DND-41 (cell line): ENCODE measurements around the gene KLF6.

ENCODE experiments used
- ATAC-seq: fragments of 200-7000 bp; cut with Tn5 transposase; 3 replicates; pipeline ENCODE4 v1.9.1; 2021; ENCODE audit warnings: low read depth; ENCODE audit not compliant: insufficient read depth
- DNase-seq: peaks from one replicate; pipeline ENCODE4 v3.0.0-alpha.2; 2020
- H2AFZ ChIP-seq: 2 replicates; pipeline ENCODE4 v1.6.0; 2012; ENCODE audit warnings: low read depth, low read length
- H3K27ac ChIP-seq: 2 replicates; pipeline ENCODE4 v1.5.1; 2012; ENCODE audit warnings: low read length, inconsistent platforms
- H3K27me3 ChIP-seq: fragments of 200-600 bp; sonication (generic); 2 replicates; pipeline ENCODE4 v1.6.0; 2012; ENCODE audit warnings: low read length, mild to moderate bottlenecking, inconsistent platforms; ENCODE audit not compliant: insufficient read depth, poor library complexity
- H3K36me3 ChIP-seq: 2 replicates; pipeline ENCODE4 v1.5.1; 2012; ENCODE audit warnings: low read length, inconsistent platforms; ENCODE audit not compliant: insufficient read depth
- H3K4me1 ChIP-seq: 2 replicates; pipeline ENCODE4 v1.5.1; 2012; ENCODE audit warnings: mild to moderate bottlenecking, low read length; ENCODE audit not compliant: insufficient read depth
- H3K4me2 ChIP-seq: 2 replicates; pipeline ENCODE4 v1.6.0; 2012; ENCODE audit warnings: mild to moderate bottlenecking, moderate library complexity, low read length, inconsistent platforms; ENCODE audit not compliant: insufficient read depth
- H3K4me3 ChIP-seq, 2 experiments: fragments of 200-600 bp in 1 of 2; shearing (Covaris generic) in 1 of 2; 2 replicates each; pipeline ENCODE4 v1.5.1; 2012 to 2016; ENCODE audit warnings: inconsistent platforms in 2 of 2, low read length in 2 of 2, mild to moderate bottlenecking in 2 of 2, low read depth in 1 of 2, moderate library complexity in 1 of 2
- H3K79me2 ChIP-seq: 2 replicates; pipeline ENCODE4 v1.6.0; 2012; ENCODE audit warnings: low read length, inconsistent platforms; ENCODE audit not compliant: insufficient read depth
- H3K9ac ChIP-seq: 2 replicates; pipeline ENCODE4 v1.6.0; 2012; ENCODE audit warnings: low read depth, mild to moderate bottlenecking, inconsistent platforms, low read length, moderate library complexity
- H3K9me3 ChIP-seq: 2 replicates; pipeline ENCODE4 v1.5.1; 2012; ENCODE audit warnings: low read length, moderate library complexity, mild to moderate bottlenecking, inconsistent platforms; ENCODE audit not compliant: insufficient read depth, severe bottlenecking
- H4K20me1 ChIP-seq: 2 replicates; pipeline ENCODE4 v1.6.0; 2012; ENCODE audit warnings: low read length; ENCODE audit not compliant: insufficient read depth
- EZH2 ChIP-seq: IDR thresholded peaks from 3 replicates; pipeline ENCODE4 v1.6.1; 2012; ENCODE audit warnings: borderline replicate concordance, low read depth, mild to moderate bottlenecking, moderate library complexity, low read length, inconsistent platforms; ENCODE audit not compliant: severe bottlenecking
- TF ChIP-seq, protein P1 (sequence below): IDR thresholded peaks from 2 replicates; pipeline ENCODE4 v1.5.1; 2012; ENCODE audit warnings: borderline replicate concordance, low read length, moderate library complexity, mild to moderate bottlenecking; ENCODE audit not compliant: poor library complexity, severe bottlenecking; ENCODE audit errors: extremely low read depth

KLF6 gene

DNA sequence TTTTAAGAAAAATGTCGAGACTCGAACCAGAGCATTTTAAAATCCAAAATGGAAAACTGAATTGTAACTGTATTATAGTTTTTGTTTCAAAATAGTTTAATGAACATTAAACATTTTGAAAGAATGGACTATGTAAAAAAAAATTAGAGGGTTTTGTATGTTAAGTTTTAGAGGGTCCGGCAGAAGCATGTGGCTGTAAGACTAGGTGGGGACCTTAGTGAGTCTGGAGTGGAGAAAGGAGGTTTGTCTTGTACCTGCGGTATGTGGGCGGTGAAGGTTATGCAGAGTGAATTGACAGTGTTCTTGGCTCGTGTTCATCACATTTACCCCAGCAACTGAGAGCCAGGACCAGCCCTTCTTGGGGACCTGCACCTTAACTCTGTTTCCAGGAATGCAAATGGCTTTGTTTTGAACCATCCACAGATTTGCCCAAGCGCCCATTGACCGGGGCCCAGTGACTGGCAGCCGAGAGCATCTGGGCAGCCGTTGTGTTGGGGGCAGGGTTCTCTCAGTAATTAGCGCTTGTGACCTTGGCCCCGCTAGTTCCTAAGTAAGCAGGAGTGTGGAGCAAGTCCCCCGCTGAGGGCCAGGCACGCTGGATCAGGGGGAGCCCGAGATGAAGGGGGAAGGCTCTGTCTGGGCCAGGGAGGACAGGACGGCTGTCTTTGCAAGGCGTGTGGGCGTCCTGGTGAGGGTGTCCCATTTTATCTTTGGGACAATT, 1.4 kb upstream of the KLF6 start:
- peak overlapping the region; percentile 39 to 66 for H3K4me3 ChIP-seq
- ATAC-seq: no peak
- TF ChIP-seq, protein P1, sequence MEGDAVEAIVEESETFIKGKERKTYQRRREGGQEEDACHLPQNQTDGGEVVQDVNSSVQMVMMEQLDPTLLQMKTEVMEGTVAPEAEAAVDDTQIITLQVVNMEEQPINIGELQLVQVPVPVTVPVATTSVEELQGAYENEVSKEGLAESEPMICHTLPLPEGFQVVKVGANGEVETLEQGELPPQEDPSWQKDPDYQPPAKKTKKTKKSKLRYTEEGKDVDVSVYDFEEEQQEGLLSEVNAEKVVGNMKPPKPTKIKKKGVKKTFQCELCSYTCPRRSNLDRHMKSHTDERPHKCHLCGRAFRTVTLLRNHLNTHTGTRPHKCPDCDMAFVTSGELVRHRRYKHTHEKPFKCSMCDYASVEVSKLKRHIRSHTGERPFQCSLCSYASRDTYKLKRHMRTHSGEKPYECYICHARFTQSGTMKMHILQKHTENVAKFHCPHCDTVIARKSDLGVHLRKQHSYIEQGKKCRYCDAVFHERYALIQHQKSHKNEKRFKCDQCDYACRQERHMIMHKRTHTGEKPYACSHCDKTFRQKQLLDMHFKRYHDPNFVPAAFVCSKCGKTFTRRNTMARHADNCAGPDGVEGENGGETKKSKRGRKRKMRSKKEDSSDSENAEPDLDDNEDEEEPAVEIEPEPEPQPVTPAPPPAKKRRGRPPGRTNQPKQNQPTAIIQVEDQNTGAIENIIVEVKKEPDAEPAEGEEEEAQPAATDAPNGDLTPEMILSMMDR: no peak
- no peak for TF ChIP-seq EZH2

DNA sequence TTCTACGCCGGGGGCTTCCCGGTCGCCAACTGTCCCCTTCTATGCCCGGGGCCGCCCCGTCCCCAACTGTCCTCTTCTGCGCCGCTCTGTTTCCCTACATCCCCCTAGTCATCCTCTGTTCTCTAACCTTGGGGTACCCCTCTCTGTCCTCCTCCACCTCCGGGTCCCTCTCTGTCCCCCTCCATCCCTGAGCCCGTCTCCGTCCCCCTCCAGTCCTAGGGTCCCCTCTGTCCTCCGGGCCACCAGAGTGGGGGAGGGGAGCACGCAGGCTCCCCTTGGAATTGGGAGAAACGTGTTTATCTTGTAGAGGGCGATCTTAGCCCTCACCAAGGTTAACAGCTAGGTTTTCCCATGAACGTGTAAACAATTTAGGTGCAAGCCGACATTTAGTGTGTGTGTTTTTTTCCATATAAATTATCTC, 852 bp upstream of the KLF6 start:
- no peaks in the 10 kb centered on the region for H3K9me3 ChIP-seq
- peaks cover 40% of the 10 kb centered on the region for H4K20me1 ChIP-seq
- H3K4me3 ChIP-seq: peak overlapping the region; percentile 39 to 66
- peaks cover 39% of the 10 kb centered on the region for H3K36me3 ChIP-seq
- no peak overlapping the region for H2AFZ ChIP-seq
- DNase-seq: peak; percentile 45
- peak; percentile 6 for ATAC-seq
- peak overlapping the region; percentile 63 for H3K4me2 ChIP-seq
- H3K27me3 ChIP-seq: no peaks in the 10 kb centered on the region
- peaks cover 53% of the 10 kb centered on the region for H3K79me2 ChIP-seq
- H3K4me1 ChIP-seq: peaks cover 32% of the 10 kb centered on the region
- TF ChIP-seq EZH2: no peak
- TF ChIP-seq, protein P1: no peak
- peak overlapping the region; percentile 97 for H3K27ac ChIP-seq
- peak overlapping the region; percentile 90 for H3K9ac ChIP-seq

More for the DNA sequence above, 1.4 kb upstream of the KLF6 start:
- no peak overlapping the region for H2AFZ ChIP-seq
- H3K27me3 ChIP-seq: no peaks in the 10 kb centered on the region
- H4K20me1 ChIP-seq: peaks cover 34% of the 10 kb centered on the region
- peaks cover 26% of the 10 kb centered on the region for H3K4me1 ChIP-seq
- peaks cover 47% of the 10 kb centered on the region for H3K79me2 ChIP-seq
- peaks cover 33% of the 10 kb centered on the region for H3K36me3 ChIP-seq
- H3K27ac ChIP-seq: peak overlapping the region; percentile 97
- peak overlapping the region; percentile 90 for H3K9ac ChIP-seq
- H3K4me2 ChIP-seq: peak overlapping the region; percentile 63
- H3K9me3 ChIP-seq: no peaks in the 10 kb centered on the region
- peak; percentile 32 for DNase-seq

DNA sequence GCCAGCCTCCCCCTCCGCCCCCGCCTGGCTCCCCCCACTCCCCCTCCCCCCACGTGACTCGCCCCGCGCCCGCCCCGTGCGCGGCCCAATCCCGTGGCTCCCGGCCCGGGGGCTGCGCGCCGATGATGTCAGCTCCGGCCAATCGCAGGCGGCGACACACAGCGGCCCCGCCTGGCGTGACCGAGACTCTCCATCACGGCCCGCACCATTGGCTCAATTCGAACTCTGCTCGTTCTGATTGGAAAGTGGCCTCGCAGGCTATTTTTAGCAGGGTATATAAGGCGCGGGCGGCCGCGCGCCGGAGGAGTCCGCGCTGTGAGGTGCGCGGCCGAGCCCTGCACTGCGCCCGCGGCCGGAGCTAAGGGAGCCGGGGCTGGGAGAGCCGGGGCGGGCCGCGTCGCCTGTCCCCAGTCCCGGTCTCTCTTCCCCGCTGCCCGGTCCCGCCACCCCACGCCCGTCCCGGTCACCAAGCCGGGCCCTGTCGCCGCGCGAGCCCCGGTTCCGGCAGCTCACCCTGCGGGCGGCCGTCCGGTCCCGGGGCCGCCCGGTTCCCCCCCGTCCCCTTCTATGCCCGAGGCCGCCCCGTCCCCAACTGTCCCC, 342 bp upstream of the KLF6 start:
- Histone ChIP-seq H3K4me1 (peaks cover 37% of the 10 kb centered on the region), H3K27me3 (no peaks in the 10 kb centered on the region), H2AFZ (no peak overlapping the region), H3K4me2 (peak overlapping the region; percentile 63), H3K36me3 (peaks cover 44% of the 10 kb centered on the region), H3K27ac (peak overlapping the region; percentile 97), H3K79me2 (peaks cover 58% of the 10 kb centered on the region), H4K20me1 (peaks cover 45% of the 10 kb centered on the region), H3K9ac (peak overlapping the region; percentile 99), H3K4me3 (peak overlapping the region; percentile 39 to 88), H3K9me3 (no peaks in the 10 kb centered on the region)
- DNase-seq (peak; percentile 99), ATAC-seq (peak; percentile 73)
- TF ChIP-seq EZH2: no peak
- TF ChIP-seq, protein P1: no peak
